Measurements from ENCODE around the gene NDOR1. TPM values are rescaled to one million over a fixed set of nuclear protein-coding genes. Genes with fewer than 3 reads are reported as not detected.
A peak's percentile ranks its signal among the peaks of the same experiment; 100 is the strongest.

NDOR1 gene
- total RNA-seq, 6 donors from 2014 or later = 7.7 to 54.5 (median 18.5) TPM

DNA sequence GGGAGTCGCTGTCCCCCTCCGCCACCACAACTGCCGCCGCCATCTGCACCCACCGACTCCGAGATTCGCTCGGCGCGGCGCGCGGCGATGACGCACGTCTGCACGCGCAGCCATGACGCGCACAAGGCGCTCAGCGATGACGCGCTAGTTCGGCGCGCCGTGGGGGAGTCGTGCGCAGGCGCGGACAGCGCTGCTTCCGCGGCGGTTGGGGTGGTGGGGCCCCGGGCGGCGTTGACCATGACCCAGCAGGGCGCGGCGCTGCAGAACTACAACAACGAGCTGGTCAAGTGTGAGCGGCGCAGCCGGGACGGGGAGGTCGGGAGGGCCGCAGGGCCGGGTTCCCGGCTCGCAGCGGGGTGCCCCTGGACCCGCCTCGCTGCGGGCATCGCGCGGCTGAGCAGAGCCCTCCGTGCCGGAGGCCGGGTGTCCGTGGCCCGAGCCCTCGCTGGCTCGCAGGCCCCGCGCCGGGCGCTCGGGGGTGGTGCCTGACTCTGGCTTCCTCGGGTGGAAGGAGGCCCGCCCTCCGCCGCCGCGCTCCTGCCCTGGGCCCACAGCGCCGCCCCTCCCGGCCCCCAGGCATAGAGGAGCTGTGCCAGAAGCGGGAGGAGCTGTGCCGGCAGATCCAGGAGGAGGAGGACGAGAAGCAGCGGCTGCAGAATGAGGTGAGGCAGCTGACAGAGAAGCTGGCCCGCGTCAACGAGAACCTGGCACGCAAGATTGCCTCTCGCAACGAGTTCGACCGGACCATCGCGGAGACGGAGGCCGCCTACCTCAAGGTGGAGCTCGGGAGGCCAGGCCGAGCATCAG, 16.8 kb upstream of the NDOR1 start, which contains the start of the genes ANAPC2 and SSNA1:
TSS of gene ANAPC2 (minus strand) at position 71 of the 807 bp plus-strand sequence. CDS start at position 43, 28 bp downstream.
TSS of gene SSNA1 (plus strand) at position 187 of the 807 bp plus-strand sequence. CDS start at position 238, 51 bp downstream.
- WGBS, 2 donors = 0 to 1% methylated on average over 7 to 78 of the region's 98 CpGs
- peak in 1 of 4 donors; percentile 92 for TF ChIP-seq EP300 (IDR thresholded peaks at IDR 0.05)
- TF ChIP-seq POLR2AphosphoS5 (IDR thresholded peaks at IDR 0.05) = peak; percentile 99
- TF ChIP-seq, protein P1, sequence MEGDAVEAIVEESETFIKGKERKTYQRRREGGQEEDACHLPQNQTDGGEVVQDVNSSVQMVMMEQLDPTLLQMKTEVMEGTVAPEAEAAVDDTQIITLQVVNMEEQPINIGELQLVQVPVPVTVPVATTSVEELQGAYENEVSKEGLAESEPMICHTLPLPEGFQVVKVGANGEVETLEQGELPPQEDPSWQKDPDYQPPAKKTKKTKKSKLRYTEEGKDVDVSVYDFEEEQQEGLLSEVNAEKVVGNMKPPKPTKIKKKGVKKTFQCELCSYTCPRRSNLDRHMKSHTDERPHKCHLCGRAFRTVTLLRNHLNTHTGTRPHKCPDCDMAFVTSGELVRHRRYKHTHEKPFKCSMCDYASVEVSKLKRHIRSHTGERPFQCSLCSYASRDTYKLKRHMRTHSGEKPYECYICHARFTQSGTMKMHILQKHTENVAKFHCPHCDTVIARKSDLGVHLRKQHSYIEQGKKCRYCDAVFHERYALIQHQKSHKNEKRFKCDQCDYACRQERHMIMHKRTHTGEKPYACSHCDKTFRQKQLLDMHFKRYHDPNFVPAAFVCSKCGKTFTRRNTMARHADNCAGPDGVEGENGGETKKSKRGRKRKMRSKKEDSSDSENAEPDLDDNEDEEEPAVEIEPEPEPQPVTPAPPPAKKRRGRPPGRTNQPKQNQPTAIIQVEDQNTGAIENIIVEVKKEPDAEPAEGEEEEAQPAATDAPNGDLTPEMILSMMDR (IDR thresholded peaks at IDR 0.05) = peak in 5 of 6 experiments; percentile 34 to 82 (median 40)
- peak in 3 of 4 donors; percentile 83 to 96 (median 90) for TF ChIP-seq POLR2A (IDR thresholded peaks at IDR 0.05)
- ATAC-seq (ENCODE audit: low FRiP score in 2 of 2) (peak; percentile 89 to 95), DNase-seq (peak; percentile 94 to 100)
- H3K4me1 ChIP-seq = peaks cover 35 to 51% (median 37%) of the 10 kb centered on the region in 4 donors
- peak within 1 kb of the TSS; percentile 90 to 96 (median 94) for H3K27ac ChIP-seq
- H3K36me3 ChIP-seq = peaks cover 9 to 67% (median 44%) of the 10 kb centered on the region in 4 donors
- H3K4me3 ChIP-seq = peak within 1 kb of the TSS; percentile 76 to 100 (median 86)
- no peaks in the 10 kb centered on the region for H3K9me3 ChIP-seq
- H3K27me3 ChIP-seq = no peaks in the 10 kb centered on the region

DNA sequence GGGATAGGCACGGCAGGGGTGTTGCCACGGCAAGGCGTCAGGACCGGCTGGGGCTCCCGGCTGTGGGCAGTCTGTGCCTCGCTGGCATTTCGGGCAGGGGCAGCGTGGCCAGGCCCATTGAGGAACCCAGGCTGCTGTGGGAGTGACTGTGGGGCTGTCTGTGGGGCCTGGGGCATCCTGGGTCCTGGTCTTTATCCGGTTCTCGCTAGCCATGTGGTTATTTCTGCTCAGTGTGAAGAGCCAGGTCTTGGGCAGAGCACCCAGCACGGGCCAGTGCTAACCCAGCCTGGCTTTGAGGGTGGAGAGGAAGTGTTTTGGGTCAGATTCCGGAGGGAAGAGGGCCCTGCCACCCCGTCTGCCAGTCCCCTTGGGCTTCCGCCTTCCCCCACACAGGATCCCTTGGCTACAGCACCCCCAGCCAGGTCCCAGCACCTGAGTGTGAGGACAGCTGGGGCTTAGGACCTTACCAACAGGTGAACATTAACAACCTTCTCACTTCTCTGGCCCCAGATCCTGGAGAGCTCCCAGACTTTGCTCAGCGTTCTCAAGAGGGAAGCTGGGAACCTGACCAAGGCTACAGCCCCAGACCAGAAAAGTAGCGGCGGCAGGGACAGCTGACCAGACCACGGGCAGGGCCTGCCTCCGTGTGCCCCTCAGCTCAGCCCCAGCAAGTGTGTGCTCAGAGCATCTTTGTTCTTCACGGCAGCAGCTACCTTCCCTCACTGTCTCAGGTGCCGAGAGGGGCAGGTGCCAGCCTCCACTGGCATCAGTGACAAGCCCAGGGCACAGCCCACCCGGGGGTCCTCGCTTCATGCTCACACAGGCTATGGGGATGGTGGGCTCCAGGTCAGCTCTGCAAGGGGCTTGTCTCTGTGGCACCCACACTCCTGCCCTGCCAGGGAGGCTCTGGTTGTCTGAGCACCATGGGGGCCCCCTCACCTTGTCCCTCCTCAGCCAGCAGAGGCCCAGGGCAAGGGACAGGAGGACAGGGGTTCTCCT, 15.9 kb upstream of the NDOR1 start:
- DNase-seq = peak in 1 of 2 donors; percentile 44
- H3K4me1 ChIP-seq = peaks cover 35 to 55% (median 42%) of the 10 kb centered on the region in 4 donors
- H3K27me3 ChIP-seq = no peaks in the 10 kb centered on the region
- H3K36me3 ChIP-seq = peaks cover 7 to 58% (median 35%) of the 10 kb centered on the region in 4 donors
- no peaks in the 10 kb centered on the region for H3K9me3 ChIP-seq
- no peak for TF ChIP-seq POLR2AphosphoS5 (IDR thresholded peaks at IDR 0.05)
- TF ChIP-seq, protein P1 (IDR thresholded peaks at IDR 0.05) = no peak
- TF ChIP-seq POLR2A (IDR thresholded peaks at IDR 0.05) = no peak
- TF ChIP-seq EP300 (IDR thresholded peaks at IDR 0.05) = no peak
- peak overlapping the region; percentile 90 to 96 (median 94) for H3K27ac ChIP-seq
- peak overlapping the region; percentile 75 to 100 (median 86) for H3K4me3 ChIP-seq
- 30 to 36% methylated on average over 7 to 21 of the region's 23 CpGs for WGBS, 2 donors
- ATAC-seq (ENCODE audit: low FRiP score in 2 of 2) = peak in 1 of 2 donors; percentile 59

DNA sequence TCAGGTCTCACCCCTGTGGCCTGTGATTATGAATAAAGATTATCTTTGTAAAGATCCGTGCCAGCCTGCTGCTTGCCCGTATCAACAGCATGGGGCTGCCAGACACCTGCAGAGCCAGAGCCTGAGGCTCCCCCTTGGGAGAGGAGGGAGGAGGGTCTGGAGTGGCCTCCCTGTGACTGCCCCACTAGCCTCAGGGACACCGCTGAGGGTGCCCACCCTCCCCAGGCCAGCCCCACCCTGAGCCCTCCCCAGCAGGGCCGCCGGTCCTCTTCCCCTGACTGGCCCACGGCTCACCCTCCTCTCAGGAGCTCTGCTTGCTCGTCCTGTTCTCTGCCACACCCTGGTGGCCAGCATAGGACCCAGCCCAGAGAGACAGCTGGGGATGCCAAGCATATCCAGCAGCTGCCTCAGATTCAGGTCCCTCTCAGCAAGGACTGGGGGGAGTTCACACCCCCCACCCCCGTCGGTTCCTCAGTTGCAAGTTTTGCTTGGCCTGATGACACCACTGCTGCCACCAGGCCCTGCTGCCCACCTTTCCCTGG, 15.1 kb upstream of the NDOR1 start:
- Histone ChIP-seq H3K4me3 (no peak overlapping the region), H3K27ac (peak overlapping the region; percentile 90 to 96 (median 94)), H3K4me1 (peaks cover 35 to 59% (median 50%) of the 10 kb centered on the region in 4 donors), H3K9me3 (no peaks in the 10 kb centered on the region), H3K36me3 (peaks cover 7 to 50% (median 28%) of the 10 kb centered on the region in 4 donors), H3K27me3 (no peaks in the 10 kb centered on the region)
- TF ChIP-seq POLR2AphosphoS5 (IDR thresholded peaks at IDR 0.05) (no peak), EP300 (IDR thresholded peaks at IDR 0.05) (no peak), POLR2A (IDR thresholded peaks at IDR 0.05) (no peak)
- TF ChIP-seq, protein P1 (IDR thresholded peaks at IDR 0.05) = no peak
- DNase-seq (peak in 1 of 2 donors; percentile 47), ATAC-seq (ENCODE audit: low FRiP score in 2 of 2) (no peak)
- WGBS, 2 donors = 76 to 97% methylated on average over 5 to 6 of the region's 9 CpGs

DNA sequence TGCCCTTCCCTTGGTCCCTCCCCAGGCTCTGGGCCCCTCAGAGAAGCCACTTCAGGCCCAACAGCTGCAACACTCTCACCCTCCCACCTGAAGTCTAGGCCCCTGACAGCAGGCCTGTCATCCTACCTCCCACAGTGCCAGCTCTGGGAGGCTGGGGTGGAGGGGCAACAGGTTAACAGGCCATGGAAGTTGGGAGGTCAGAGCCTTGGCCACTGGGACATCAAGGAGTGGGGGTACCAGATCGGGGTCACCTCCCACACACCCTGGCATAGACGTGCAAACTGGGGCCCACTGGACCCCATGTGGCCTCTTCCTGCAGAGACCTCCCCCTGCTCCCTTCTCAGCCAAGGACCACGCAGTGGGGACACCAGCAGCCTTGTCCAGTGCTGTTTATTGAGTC, 14.3 kb upstream of the NDOR1 start:
- H3K4me3 ChIP-seq = no peak overlapping the region
- H3K27ac ChIP-seq = peak overlapping the region in 2 of 4 donors; percentile 15 to 35
- no peaks in the 10 kb centered on the region for H3K9me3 ChIP-seq
- H3K27me3 ChIP-seq = no peaks in the 10 kb centered on the region
- peaks cover 31 to 59% (median 51%) of the 10 kb centered on the region in 4 donors for H3K4me1 ChIP-seq
- no peak for TF ChIP-seq EP300 (IDR thresholded peaks at IDR 0.05)
- TF ChIP-seq POLR2AphosphoS5 (IDR thresholded peaks at IDR 0.05) = no peak
- ATAC-seq (ENCODE audit: low FRiP score in 2 of 2) = no peak
- no peak for DNase-seq
- H3K36me3 ChIP-seq = peaks cover 7 to 41% (median 20%) of the 10 kb centered on the region in 4 donors
- 77% methylated on average over 3 of the region's 3 CpGs; no CpG with 5 or more reads in 1 of the 2 donors for WGBS, 2 donors
